Esophagus (tissue), 2 donors: Measurements from ENCODE around the gene RPL11. TPM values are rescaled to one million over a fixed set of nuclear protein-coding genes. Genes with fewer than 3 reads are reported as not detected.
"Not testable (repeated sequence)": the region's sequence is repeated elsewhere in the genome, so short reads cannot be mapped to it uniquely, and the experiment has no call there.

ENCODE experiments used
- H3K27ac ChIP-seq, 2 donors: one replicate each; pipeline ENCODE4 v1.5.1; 2013; ENCODE audit warnings: low read depth in 2 of 2, mild to moderate bottlenecking in 2 of 2, inconsistent platforms in 1 of 2, low read length in 1 of 2, moderate library complexity in 1 of 2
- H3K27me3 ChIP-seq, 2 donors: one replicate each; pipeline ENCODE4 v1.6.1; 2013; ENCODE audit warnings: low read length in 2 of 2, control low read depth in 1 of 2, mild to moderate bottlenecking in 1 of 2; ENCODE audit not compliant: insufficient read depth in 2 of 2, control insufficient read depth in 1 of 2
- H3K36me3 ChIP-seq, 2 donors: one replicate each; pipeline ENCODE4 v1.6.1; 2013; ENCODE audit warnings: low read length in 1 of 2; ENCODE audit not compliant: control insufficient read depth in 2 of 2, insufficient read depth in 2 of 2
- H3K4me1 ChIP-seq, 2 donors: one replicate each; pipeline ENCODE4 v1.6.1; 2013; ENCODE audit warnings: low read length in 1 of 2; ENCODE audit not compliant: control insufficient read depth in 2 of 2, insufficient read depth in 2 of 2
- H3K4me3 ChIP-seq, 2 donors: one replicate each; pipeline ENCODE4 v1.5.1; 2013; ENCODE audit warnings: low read length in 2 of 2, mild to moderate bottlenecking in 2 of 2, low read depth in 1 of 2, moderate library complexity in 1 of 2
- H3K9me3 ChIP-seq, 2 donors: one replicate each; pipeline ENCODE4 v1.6.1; 2013; ENCODE audit warnings: mild to moderate bottlenecking in 2 of 2, low read depth in 1 of 2, low read length in 1 of 2, moderate library complexity in 1 of 2; ENCODE audit not compliant: control insufficient read depth in 2 of 2, insufficient read depth in 1 of 2
- WGBS, 2 donors: extraction: QIAGEN DNeasy Blood & Tissue Kit; methylation state at CpG; one replicate each; pipeline ENCODE4 v1.1.7; 2013; 5-methylcytosine and 5-hydroxymethylcytosine counted together
- polyA plus RNA-seq, 2 donors: library from polyadenylated mRNA; stranded (reverse); fragments of 200-250 nt; gene quantifications; one replicate each; pipeline ENCODE4 v1.2.3, GENCODE V29; 2013
- donor health status: healthy with polysubstance abuse.
- donor health status: Bipolar disorder and iron deficiency.

Gene RPL11
- polyA plus RNA-seq, 2 donors = 2,294 to 2,445 TPM

DNA sequence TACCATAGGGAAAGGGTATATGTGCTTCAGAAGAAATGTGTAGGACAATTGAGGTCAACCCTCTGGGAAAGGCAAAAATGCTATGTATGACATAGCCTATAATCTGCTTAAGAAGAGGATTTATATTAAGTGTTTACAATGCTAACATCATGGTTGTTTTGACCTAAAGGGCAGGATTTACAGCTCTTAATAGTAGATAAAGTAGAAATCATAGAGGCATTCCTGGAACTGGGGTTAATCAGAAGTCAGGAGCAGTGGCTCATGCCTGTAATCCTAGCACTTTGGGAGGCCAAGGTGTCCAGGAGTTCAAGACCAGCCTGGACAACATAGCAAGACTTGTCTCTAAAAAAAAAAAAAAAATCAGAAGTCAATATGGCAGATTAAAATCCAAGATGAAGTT is 8.7 kb upstream of the RPL11 start:
- Histone ChIP-seq H3K27ac (no peak overlapping the region), H3K9me3 (no peaks in the 10 kb centered on the region), H3K4me3 (no peak overlapping the region), H3K27me3 (no peaks in the 10 kb centered on the region), H3K4me1 (peaks cover 0 to 2% of the 10 kb centered on the region in 2 donors), H3K36me3 (no peaks in the 10 kb centered on the region)

DNA sequence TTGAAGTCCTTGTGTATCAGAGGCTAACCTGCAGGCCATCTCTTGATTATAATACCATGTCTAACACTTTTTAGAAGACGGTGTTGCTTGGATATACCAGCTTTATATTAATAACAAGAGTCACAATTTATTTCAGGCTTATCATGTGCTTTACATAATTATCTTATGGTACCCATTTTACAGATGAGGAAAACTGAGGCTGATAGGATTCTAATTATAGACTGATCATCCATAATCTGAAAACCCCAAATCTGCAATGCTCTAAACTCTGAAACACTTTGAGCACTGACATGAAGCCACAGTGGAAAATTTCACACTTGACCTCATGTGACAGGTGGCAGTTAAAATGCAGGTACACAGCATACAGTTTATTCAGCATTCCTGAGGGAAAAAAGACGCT is 7.2 kb upstream of the RPL11 start:
- WGBS, 2 donors = 64 to 72% methylated on average over 2 of the region's 2 CpGs
- H3K27me3 ChIP-seq = no peaks in the 10 kb centered on the region
- H3K4me1 ChIP-seq = no peaks in the 10 kb centered on the region
- no peak overlapping the region for H3K27ac ChIP-seq
- H3K4me3 ChIP-seq = no peak overlapping the region
- no peaks in the 10 kb centered on the region for H3K9me3 ChIP-seq
- H3K36me3 ChIP-seq = no peaks in the 10 kb centered on the region

DNA sequence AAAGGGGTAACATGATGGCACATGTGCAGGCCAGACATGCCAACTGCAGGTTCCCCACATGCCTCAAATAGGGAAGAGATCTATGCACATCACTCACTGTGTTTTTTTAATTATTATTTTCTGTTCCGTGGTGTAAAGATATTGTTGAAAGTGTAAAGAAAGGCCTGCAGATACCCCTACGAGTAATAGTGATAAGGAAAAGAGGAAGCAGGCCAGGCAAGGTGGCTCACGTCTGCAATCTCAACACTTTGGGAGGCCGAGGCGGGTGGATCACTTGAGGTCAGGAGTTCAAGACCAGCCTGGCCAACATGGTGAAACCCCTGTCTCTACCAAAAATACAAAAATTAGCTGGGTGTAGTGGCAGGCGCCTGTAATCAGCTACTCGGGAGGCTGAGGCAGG is 6.4 kb upstream of the RPL11 start:
- not testable (repeated sequence) for H3K27ac ChIP-seq, H3K36me3 ChIP-seq, H3K9me3 ChIP-seq, H3K4me3 ChIP-seq, H3K4me1 ChIP-seq, H3K27me3 ChIP-seq
- WGBS, 2 donors = 71 to 78% methylated on average over 7 of the region's 7 CpGs

DNA sequence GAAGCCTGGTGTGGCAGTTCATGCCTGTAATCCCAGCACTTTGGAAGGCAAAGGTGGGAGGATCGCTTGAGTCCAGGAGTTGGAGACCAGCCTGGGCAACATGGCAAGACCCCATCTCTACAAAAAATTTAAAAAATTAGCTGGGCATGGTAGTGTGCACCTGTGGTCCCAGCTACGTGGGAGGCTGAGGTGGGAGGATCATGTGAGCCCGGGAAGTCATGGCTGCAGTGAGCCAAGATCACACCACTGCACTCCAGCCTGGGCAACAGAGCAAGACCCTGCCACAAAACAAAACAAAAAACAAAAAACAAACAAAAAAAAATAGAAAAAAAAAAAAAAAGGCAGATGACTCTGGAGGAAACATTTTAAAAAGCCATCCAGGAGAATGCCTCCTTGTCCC is 3.9 kb upstream of the RPL11 start:
- H3K4me3 ChIP-seq = not testable (repeated sequence)
- 79 to 84% methylated on average over 3 of the region's 3 CpGs for WGBS, 2 donors

DNA sequence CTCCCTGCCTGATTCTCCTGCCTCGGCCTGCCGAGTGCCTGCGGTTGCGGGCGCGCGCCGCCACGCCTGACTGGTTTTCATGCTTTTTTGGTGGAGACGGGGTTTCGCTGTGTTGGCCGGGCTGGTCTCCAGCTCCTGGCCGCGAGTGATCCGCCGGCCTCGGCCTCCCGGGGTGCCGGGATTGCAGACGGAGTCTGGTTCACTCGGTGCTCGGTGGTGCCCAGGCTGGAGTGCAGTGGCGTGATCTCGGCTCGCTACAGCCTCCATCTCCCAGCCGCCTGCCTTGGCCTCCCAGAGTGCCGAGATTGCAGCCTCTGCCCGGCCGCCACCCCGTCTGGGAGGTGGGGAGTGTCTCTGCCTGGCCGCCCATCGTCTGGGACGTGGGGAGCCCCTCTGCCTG is 3.3 kb upstream of the RPL11 start:
- 95 to 99% methylated on average over 22 to 33 of the region's 33 CpGs for WGBS, 2 donors

More for the DNA sequence above, 3.9 kb upstream of the RPL11 start:
- not testable (repeated sequence) for H3K27me3 ChIP-seq, H3K27ac ChIP-seq, H3K4me1 ChIP-seq, H3K9me3 ChIP-seq, H3K36me3 ChIP-seq

DNA sequence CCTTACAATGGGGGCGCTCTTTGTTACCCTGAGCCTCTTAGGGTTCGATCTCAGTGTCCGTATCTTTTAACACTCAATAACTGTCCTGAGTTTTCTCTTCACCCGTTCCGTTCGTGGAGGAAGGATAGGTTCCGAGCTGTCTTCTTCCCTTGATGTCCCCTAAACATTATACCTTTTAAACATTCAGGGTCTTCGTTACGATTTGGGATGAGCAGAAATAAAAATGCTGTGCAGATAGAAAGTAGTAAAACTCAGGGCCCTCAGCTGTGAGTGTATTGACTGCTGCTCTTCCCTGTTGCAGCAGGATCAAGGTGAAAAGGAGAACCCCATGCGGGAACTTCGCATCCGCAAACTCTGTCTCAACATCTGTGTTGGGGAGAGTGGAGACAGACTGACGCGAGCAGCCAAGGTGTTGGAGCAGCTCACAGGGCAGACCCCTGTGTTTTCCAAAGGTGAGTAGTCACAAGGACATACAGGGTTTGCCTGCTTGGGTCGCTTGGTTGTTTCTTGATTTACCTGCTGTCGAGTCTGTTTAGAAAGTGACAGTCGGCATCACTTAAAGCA is 784 bp downstream of the RPL11 start:
- Histone ChIP-seq H3K27me3 (no peaks in the 10 kb centered on the region), H3K4me3 (peak overlapping the region; percentile 80 to 100), H3K27ac (peak overlapping the region; percentile 71 to 91), H3K36me3 (peaks cover 16 to 24% of the 10 kb centered on the region in 2 donors), H3K4me1 (peaks cover 2 to 12% of the 10 kb centered on the region in 2 donors), H3K9me3 (no peaks in the 10 kb centered on the region)
- 8% methylated on average over 17 of the region's 17 CpGs for WGBS, 2 donors

More for the DNA sequence above, 3.3 kb upstream of the RPL11 start:
- not testable (repeated sequence) for H3K36me3 ChIP-seq, H3K4me3 ChIP-seq, H3K27me3 ChIP-seq, H3K4me1 ChIP-seq, H3K9me3 ChIP-seq, H3K27ac ChIP-seq

DNA sequence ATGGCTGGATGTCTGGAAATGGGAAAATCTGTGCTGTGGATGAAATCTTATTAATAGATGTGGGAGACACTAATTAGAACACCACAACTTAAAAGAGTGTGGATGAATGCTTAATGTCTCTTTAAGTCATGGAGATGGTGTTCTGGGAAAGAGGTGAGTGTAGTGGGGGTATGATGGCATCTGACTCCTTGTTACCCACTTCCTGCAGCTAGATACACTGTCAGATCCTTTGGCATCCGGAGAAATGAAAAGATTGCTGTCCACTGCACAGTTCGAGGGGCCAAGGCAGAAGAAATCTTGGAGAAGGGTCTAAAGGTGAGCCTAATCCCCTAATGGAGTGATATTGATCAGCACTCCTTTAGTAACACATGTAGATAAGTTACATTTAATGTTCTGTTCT is 2.0 kb downstream of the RPL11 start:
- H3K36me3 ChIP-seq = peaks cover 16 to 26% of the 10 kb centered on the region in 2 donors
- H3K4me3 ChIP-seq = peak overlapping the region in 1 of 2 donors; percentile 100
- no peaks in the 10 kb centered on the region for H3K9me3 ChIP-seq
- H3K27me3 ChIP-seq = no peaks in the 10 kb centered on the region
- WGBS, 2 donors = 61 to 64% methylated on average over 2 of the region's 2 CpGs
- no peak overlapping the region for H3K27ac ChIP-seq
- H3K4me1 ChIP-seq = peaks cover 2 to 12% of the 10 kb centered on the region in 2 donors

DNA sequence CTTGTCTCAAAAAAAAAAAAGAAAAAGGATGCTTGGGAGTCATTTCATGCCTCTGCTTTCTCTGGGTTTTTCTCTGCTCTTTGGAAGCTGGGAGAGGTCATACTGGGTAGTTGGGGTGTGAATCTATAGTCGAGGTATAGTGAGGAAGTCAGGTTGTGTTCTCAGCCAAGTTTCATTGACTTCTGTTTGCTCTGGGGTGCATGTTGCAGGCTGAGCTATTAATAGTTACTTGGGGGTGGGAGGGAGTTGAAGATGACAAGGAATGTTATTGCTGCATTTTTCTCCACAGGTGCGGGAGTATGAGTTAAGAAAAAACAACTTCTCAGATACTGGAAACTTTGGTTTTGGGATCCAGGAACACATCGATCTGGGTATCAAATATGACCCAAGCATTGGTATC is 2.8 kb downstream of the RPL11 start:
- Histone ChIP-seq H3K4me3 (no peak overlapping the region), H3K4me1 (peaks cover 2 to 12% of the 10 kb centered on the region in 2 donors), H3K27ac (no peak overlapping the region), H3K27me3 (no peaks in the 10 kb centered on the region), H3K36me3 (peaks cover 16 to 26% of the 10 kb centered on the region in 2 donors), H3K9me3 (no peaks in the 10 kb centered on the region)
- 52 to 56% methylated on average over 3 of the region's 3 CpGs for WGBS, 2 donors

DNA sequence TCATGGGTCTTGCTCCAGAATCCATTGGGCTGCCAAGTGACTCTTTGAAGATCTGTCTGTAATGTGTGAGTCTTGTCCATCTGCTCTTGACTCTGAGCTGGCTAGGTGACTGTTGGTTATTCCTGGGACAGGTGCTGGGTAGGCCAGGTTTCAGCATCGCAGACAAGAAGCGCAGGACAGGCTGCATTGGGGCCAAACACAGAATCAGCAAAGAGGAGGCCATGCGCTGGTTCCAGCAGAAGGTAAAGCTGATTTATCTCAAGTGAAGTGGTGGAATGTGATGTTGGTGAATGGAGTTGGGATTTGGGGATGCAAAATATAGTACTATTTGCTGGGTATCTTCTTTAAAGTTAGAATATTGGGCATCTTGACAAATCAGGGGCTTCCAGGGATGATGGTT is 4.1 kb downstream of the RPL11 start:
- H3K27ac ChIP-seq = no peak overlapping the region
- 94 to 98% methylated on average over 3 of the region's 3 CpGs for WGBS, 2 donors
- H3K27me3 ChIP-seq = no peaks in the 10 kb centered on the region
- peaks cover 21 to 32% of the 10 kb centered on the region in 2 donors for H3K36me3 ChIP-seq
- H3K4me3 ChIP-seq = no peak overlapping the region
- no peaks in the 10 kb centered on the region for H3K9me3 ChIP-seq
- H3K4me1 ChIP-seq = peaks cover 2 to 12% of the 10 kb centered on the region in 2 donors

DNA sequence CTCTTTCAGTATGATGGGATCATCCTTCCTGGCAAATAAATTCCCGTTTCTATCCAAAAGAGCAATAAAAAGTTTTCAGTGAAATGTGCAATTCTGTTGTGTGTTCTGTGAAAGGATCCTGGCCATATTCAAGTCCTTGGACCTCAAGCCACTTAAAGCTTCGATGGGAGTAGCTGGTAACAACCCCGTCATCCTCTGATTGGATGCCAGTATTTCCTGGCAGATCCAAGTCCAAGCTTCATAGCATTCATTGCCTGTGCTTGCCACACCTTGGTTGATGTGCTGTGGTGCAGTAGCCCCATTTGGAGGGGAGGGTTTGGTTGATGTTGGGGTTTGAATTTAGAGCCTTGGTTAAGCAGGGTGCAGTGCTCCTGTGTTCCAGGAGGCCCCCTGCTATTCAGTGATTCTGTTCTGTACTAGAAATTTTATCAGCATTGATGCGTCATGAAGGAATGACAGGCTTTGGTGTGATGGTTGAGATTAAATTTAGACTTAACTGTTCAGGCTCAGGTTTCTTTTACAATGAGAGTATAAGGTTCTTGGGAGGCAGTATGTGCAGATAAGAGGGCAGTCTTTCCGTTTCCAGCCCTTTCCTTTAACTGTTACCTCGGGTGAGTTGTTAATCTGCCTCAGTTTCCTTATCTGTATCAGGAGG is 4.9 kb downstream of the RPL11 start:
- WGBS, 2 donors = 43 to 54% methylated on average over 6 of the region's 6 CpGs
- H3K4me3 ChIP-seq = no peak overlapping the region
- H3K4me1 ChIP-seq = peaks cover 2 to 12% of the 10 kb centered on the region in 2 donors
- H3K9me3 ChIP-seq = no peaks in the 10 kb centered on the region
- H3K36me3 ChIP-seq = peaks cover 25 to 36% of the 10 kb centered on the region in 2 donors
- no peaks in the 10 kb centered on the region for H3K27me3 ChIP-seq
- H3K27ac ChIP-seq = no peak overlapping the region
